Effector memory CD8-positive, alpha-beta T cell (primary cell): Measurements from ENCODE around the gene ROMO1.
"Not testable (repeated sequence)": the region's sequence is repeated elsewhere in the genome, so short reads cannot be mapped to it uniquely, and the experiment has no call there.

Experiments
- ATAC-seq: fragments of 150-1000 bp; cut with Tn5 transposase; replicated peaks from 2 replicates; pipeline ENCODE4 v1.10.0; 2021; ENCODE audit warnings: mild to moderate bottlenecking, moderate library complexity
- DNase-seq, 3 experiments: peaks; one replicate each; pipeline ENCODE4 v3.0.0; 2021
- H3K27ac Mint-ChIP-seq, 2 donors: one replicate each; pipeline ENCODE4 v1.8.0; 2022; ENCODE audit warnings: mild to moderate bottlenecking in 2 of 2, mixed read lengths in 2 of 2, moderate library complexity in 2 of 2
- H3K27me3 Mint-ChIP-seq, 2 donors: one replicate each; pipeline ENCODE4 v1.8.0; 2022; ENCODE audit warnings: mixed read lengths in 2 of 2
- H3K36me3 Mint-ChIP-seq: one replicate; pipeline ENCODE4 v1.8.0; 2022; ENCODE audit warnings: mild to moderate bottlenecking, moderate library complexity, mixed read lengths; ENCODE audit not compliant: insufficient read depth
- H3K4me1 Mint-ChIP-seq, 2 donors: one replicate each; pipeline ENCODE4 v1.8.0; 2022; ENCODE audit warnings: low read depth in 2 of 2, mixed read lengths in 2 of 2
- H3K4me3 Mint-ChIP-seq, 2 donors: one replicate each; pipeline ENCODE4 v1.8.0; 2022; ENCODE audit warnings: mild to moderate bottlenecking in 2 of 2, mixed read lengths in 2 of 2, moderate library complexity in 2 of 2
- H3K9me3 Mint-ChIP-seq, 2 donors: one replicate each; pipeline ENCODE4 v1.8.0; 2022; ENCODE audit warnings: mixed read lengths in 2 of 2

The ROMO1 gene

GRCh38 chr20:35732644-35732982 is 33.4 kb downstream of the ROMO1 start:
- DNase-seq (no peak), ATAC-seq (no peak)
- Mint-ChIP-seq H3K36me3 (peaks cover 100% of the 10 kb centered on the region), H3K4me3 (peak overlapping the region; percentile 58 to 76), H3K9me3 (no peaks in the 10 kb centered on the region), H3K27me3 (no peaks in the 10 kb centered on the region), H3K4me1 (peaks cover 32 to 47% of the 10 kb centered on the region in 2 donors), H3K27ac (peak overlapping the region in 1 of 2 donors; percentile 84)

- H3K36me3 Mint-ChIP-seq = peaks cover 100% of the 10 kb centered on the region
- peak overlapping the region; percentile 84 to 88 for H3K27ac Mint-ChIP-seq
- no peaks in the 10 kb centered on the region for H3K27me3 Mint-ChIP-seq
- peak overlapping the region; percentile 53 to 76 for H3K4me3 Mint-ChIP-seq
- peaks cover 40 to 56% of the 10 kb centered on the region in 2 donors for H3K4me1 Mint-ChIP-seq
- DNase-seq (no peak), ATAC-seq (no peak)
- H3K9me3 Mint-ChIP-seq = no peaks in the 10 kb centered on the region
These were observed 35.2 kb downstream of the ROMO1 start for GRCh38 chr20:35734374-35734773.

GRCh38 chr20:35734777-35735649 is 35.8 kb downstream of the ROMO1 start:
- Mint-ChIP-seq H3K4me3 (peak overlapping the region; percentile 74 to 76), H3K4me1 (peaks cover 39 to 56% of the 10 kb centered on the region in 2 donors), H3K27me3 (no peaks in the 10 kb centered on the region), H3K27ac (peak overlapping the region; percentile 84 to 88), H3K36me3 (peaks cover 100% of the 10 kb centered on the region), H3K9me3 (no peaks in the 10 kb centered on the region)
- DNase-seq (no peak), ATAC-seq (no peak)

GRCh38 chr20:35735826-35736470 is 36.7 kb downstream of the ROMO1 start:
- no peak for ATAC-seq
- peak overlapping the region; percentile 49 for H3K27ac Mint-ChIP-seq
- DNase-seq = no peak
- H3K4me3 Mint-ChIP-seq = peak overlapping the region; percentile 74 to 76
- peaks cover 100% of the 10 kb centered on the region for H3K36me3 Mint-ChIP-seq
- no peaks in the 10 kb centered on the region for H3K27me3 Mint-ChIP-seq
- peaks cover 41 to 61% of the 10 kb centered on the region in 2 donors for H3K4me1 Mint-ChIP-seq
- H3K9me3 Mint-ChIP-seq = no peaks in the 10 kb centered on the region

GRCh38 chr20:35737865-35738333 is 38.7 kb downstream of the ROMO1 start:
- H3K36me3 Mint-ChIP-seq = peaks cover 98% of the 10 kb centered on the region
- peak overlapping the region; percentile 48 to 86 for H3K27ac Mint-ChIP-seq

GRCh38 chr20:35738410-35739179 is 39.4 kb downstream of the ROMO1 start:
- no peaks in the 10 kb centered on the region for H3K9me3 Mint-ChIP-seq
- no peaks in the 10 kb centered on the region for H3K27me3 Mint-ChIP-seq
- peaks cover 42 to 61% of the 10 kb centered on the region in 2 donors for H3K4me1 Mint-ChIP-seq
- DNase-seq (no peak), ATAC-seq (no peak)
- H3K4me3 Mint-ChIP-seq = peak overlapping the region; percentile 74 to 98
- peaks cover 95% of the 10 kb centered on the region for H3K36me3 Mint-ChIP-seq
- peak overlapping the region; percentile 48 to 86 for H3K27ac Mint-ChIP-seq

More at GRCh38 chr20:35737865-35738333, 38.7 kb downstream of the ROMO1 start:
- Mint-ChIP-seq H3K4me1 (peaks cover 44 to 61% of the 10 kb centered on the region in 2 donors), H3K9me3 (no peaks in the 10 kb centered on the region), H3K27me3 (no peaks in the 10 kb centered on the region), H3K4me3 (peak overlapping the region; percentile 74 to 98)
- no peak for ATAC-seq
- no peak for DNase-seq

GRCh38 chr20:35739294-35740163 is 40.3 kb downstream of the ROMO1 start:
- H3K36me3 Mint-ChIP-seq = peaks cover 86% of the 10 kb centered on the region
- ATAC-seq (no peak), DNase-seq (no peak)
- no peaks in the 10 kb centered on the region for H3K27me3 Mint-ChIP-seq
- no peaks in the 10 kb centered on the region for H3K9me3 Mint-ChIP-seq
- peak overlapping the region; percentile 35 to 99 for H3K27ac Mint-ChIP-seq
- H3K4me3 Mint-ChIP-seq = peak overlapping the region; percentile 97 to 98
- H3K4me1 Mint-ChIP-seq = peaks cover 37 to 58% of the 10 kb centered on the region in 2 donors

GRCh38 chr20:35741892-35742740 is 42.9 kb downstream of the ROMO1 start, which contains the start of gene RBM39:
RBM39 (minus strand) TSS chr20:35742260; CDS start chr20:35740874, 1,386 bp downstream.
- Mint-ChIP-seq H3K36me3 (peaks cover 60% of the 10 kb centered on the region), H3K4me3 (peak within 1 kb of the TSS; percentile 97 to 98), H3K27ac (peak within 1 kb of the TSS; percentile 99 to 100), H3K4me1 (peaks cover 30 to 48% of the 10 kb centered on the region in 2 donors), H3K9me3 (no peaks in the 10 kb centered on the region), H3K27me3 (no peaks in the 10 kb centered on the region)
- ATAC-seq = peak; percentile 82
- DNase-seq = peak; percentile 99 to 100 (median 99)

GRCh38 chr20:35742741-35743523 is 43.7 kb downstream of the ROMO1 start:
- no peaks in the 10 kb centered on the region for H3K27me3 Mint-ChIP-seq
- peaks cover 30 to 47% of the 10 kb centered on the region in 2 donors for H3K4me1 Mint-ChIP-seq
- ATAC-seq (no peak), DNase-seq (no peak)
- H3K27ac Mint-ChIP-seq = peak overlapping the region; percentile 99 to 100
- H3K36me3 Mint-ChIP-seq = peaks cover 52% of the 10 kb centered on the region
- no peaks in the 10 kb centered on the region for H3K9me3 Mint-ChIP-seq
- H3K4me3 Mint-ChIP-seq = peak overlapping the region; percentile 97 to 98

GRCh38 chr20:35743693-35744491 is 44.7 kb downstream of the ROMO1 start:
- Mint-ChIP-seq H3K27me3 (no peaks in the 10 kb centered on the region), H3K27ac (peak overlapping the region; percentile 99 to 100), H3K36me3 (peaks cover 43% of the 10 kb centered on the region), H3K9me3 (no peaks in the 10 kb centered on the region), H3K4me1 (peaks cover 24 to 38% of the 10 kb centered on the region in 2 donors), H3K4me3 (peak overlapping the region; percentile 97 to 98)
- no peak for DNase-seq
- ATAC-seq = no peak

- not testable (repeated sequence) for ATAC-seq
- H3K4me3 Mint-ChIP-seq = peak overlapping the region; percentile 97 to 98
- H3K36me3 Mint-ChIP-seq = peaks cover 37% of the 10 kb centered on the region
These were observed 45.3 kb downstream of the ROMO1 start for GRCh38 chr20:35744492-35744841.

More at GRCh38 chr20:35744492-35744841, 45.3 kb downstream of the ROMO1 start:
- not testable (repeated sequence) for H3K27me3 Mint-ChIP-seq, H3K9me3 Mint-ChIP-seq, DNase-seq
- H3K27ac Mint-ChIP-seq = peak overlapping the region; percentile 99 to 100
- peaks cover 21 to 35% of the 10 kb centered on the region in 2 donors for H3K4me1 Mint-ChIP-seq
